Activated CD4-positive, alpha-beta T cell treated with anti-CD3 and anti-CD28 coated beads for 4 hours (primary cell): ENCODE data around the gene C15orf40.
"Not testable (repeated sequence)": the region's sequence is repeated elsewhere in the genome, so short reads cannot be mapped to it uniquely, and the experiment has no call there.

Experiments used
- DNase-seq, 2 donors: peaks; one replicate each; pipeline ENCODE4 v3.0.0-alpha.2; 2020

C15orf40 gene

GRCh38 chr15:82950746-82951370 lies 60.6 kb downstream of the C15orf40 start:
- DNase-seq: no peak

- no peak for DNase-seq
Observed at GRCh38 chr15:82950295-82950694, 61.1 kb downstream of the C15orf40 start.

GRCh38 chr15:82946155-82946701 lies 65.2 kb downstream of the C15orf40 start:
- DNase-seq: no peak

- DNase-seq: no peak
Observed at GRCh38 chr15:82945326-82945725, 66.1 kb downstream of the C15orf40 start.

- DNase-seq: no peak
Observed at GRCh38 chr15:82944821-82945220, 66.6 kb downstream of the C15orf40 start.

- no peak for DNase-seq
Observed at GRCh38 chr15:82944056-82944455, 67.4 kb downstream of the C15orf40 start.

- no peak for DNase-seq
Observed at GRCh38 chr15:82943176-82943575, 68.3 kb downstream of the C15orf40 start.

GRCh38 chr15:82942691-82943090 lies 68.7 kb downstream of the C15orf40 start:
- no peak for DNase-seq

- DNase-seq: not testable (repeated sequence)
Observed at GRCh38 chr15:82939678-82940077, 71.8 kb downstream of the C15orf40 start.
